AG09319 (cell line): ENCODE results near the gene ADAMTSL2.

ENCODE experiments used
- DNase-seq: peaks from one replicate; pipeline ENCODE4 v3.0.0-alpha.2; 2010; ENCODE audit warnings: low read depth; ENCODE audit errors: extremely low read depth
- TF ChIP-seq, protein P1 (sequence below): IDR thresholded peaks from 2 replicates; pipeline ENCODE4 v1.5.1; 2011; ENCODE audit warnings: low read depth, mild to moderate bottlenecking, inconsistent platforms, low read length, moderate library complexity

Gene ADAMTSL2

DNA sequence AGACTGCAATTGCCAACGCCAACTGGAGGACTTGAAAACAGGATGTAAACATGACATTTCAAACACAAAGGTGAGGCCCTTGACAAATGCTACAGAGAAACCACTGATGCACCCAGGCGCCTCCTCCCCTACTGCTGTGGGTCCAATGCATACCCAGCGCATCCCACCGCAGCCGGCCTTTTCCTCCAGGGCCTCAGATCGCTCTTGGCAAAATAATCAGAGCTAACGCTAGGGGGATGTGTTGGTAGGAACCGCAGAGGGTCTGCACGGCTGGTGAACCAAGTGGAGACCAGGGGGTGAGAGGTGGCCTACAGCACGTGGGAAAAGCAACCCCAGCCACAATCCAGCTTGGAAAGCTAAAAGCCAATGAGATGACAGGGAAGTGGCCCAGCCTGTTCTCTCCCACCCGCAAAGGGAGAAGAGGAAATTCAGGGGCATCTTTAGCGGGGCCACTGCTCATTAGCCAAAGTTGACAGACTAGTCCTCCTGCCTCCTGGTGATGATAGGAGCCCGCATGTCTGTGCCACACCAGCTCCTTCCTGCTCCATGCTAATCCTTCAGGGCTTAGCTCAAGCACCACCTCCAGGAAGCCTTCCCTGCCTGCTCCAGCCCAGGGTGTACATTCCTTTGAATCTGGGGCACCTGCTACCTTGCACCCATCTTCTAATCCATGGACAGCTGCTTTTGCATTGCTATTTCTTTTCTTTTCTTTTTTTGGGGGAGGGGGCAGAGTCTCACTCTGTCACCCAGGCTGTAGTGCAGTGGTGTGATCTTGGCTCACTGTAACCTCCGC lies 68.8 kb downstream of the ADAMTSL2 start:
- no peak for DNase-seq
- TF ChIP-seq, protein P1, sequence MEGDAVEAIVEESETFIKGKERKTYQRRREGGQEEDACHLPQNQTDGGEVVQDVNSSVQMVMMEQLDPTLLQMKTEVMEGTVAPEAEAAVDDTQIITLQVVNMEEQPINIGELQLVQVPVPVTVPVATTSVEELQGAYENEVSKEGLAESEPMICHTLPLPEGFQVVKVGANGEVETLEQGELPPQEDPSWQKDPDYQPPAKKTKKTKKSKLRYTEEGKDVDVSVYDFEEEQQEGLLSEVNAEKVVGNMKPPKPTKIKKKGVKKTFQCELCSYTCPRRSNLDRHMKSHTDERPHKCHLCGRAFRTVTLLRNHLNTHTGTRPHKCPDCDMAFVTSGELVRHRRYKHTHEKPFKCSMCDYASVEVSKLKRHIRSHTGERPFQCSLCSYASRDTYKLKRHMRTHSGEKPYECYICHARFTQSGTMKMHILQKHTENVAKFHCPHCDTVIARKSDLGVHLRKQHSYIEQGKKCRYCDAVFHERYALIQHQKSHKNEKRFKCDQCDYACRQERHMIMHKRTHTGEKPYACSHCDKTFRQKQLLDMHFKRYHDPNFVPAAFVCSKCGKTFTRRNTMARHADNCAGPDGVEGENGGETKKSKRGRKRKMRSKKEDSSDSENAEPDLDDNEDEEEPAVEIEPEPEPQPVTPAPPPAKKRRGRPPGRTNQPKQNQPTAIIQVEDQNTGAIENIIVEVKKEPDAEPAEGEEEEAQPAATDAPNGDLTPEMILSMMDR = no peak

DNA sequence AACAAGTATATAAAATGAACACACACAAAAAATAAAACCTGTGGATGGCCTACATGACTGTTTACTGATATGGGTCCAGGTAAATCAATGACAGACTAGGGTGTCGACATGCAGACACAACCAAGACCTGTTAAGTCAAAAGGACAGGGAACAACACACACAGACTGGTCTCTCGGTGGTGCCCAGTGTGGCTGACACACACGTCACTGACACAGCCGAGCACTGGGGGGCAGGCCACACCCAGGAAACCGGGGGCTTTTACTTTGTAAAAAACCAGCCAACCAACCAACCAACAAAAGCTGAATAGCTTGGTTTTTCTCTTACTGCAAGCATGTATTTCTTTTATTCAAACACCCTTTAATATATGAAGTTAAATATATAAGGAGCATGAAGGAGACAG lies 69.7 kb downstream of the ADAMTSL2 start:
- TF ChIP-seq, protein P1 = no peak
- DNase-seq = no peak

DNA sequence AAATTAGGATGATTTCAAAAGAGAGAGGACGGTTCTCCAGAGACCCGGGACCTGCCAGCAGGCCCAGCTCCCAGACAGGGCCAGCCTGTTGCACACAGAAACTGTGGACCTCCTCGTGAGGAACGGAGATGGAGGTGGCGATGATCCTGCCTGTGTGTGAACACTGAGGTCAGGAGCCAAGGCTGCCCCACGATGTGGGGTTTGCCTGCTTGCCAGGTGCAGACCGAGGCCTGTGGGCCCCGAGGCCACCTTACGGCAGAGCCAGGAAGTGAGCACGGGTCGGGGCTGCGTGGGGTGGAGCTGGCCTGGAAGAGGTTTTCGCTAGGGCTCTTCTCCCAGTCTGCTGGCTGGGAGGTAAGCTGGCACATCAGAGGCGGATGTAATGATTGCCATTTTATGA lies 70.4 kb downstream of the ADAMTSL2 start:
- DNase-seq = no peak

DNA sequence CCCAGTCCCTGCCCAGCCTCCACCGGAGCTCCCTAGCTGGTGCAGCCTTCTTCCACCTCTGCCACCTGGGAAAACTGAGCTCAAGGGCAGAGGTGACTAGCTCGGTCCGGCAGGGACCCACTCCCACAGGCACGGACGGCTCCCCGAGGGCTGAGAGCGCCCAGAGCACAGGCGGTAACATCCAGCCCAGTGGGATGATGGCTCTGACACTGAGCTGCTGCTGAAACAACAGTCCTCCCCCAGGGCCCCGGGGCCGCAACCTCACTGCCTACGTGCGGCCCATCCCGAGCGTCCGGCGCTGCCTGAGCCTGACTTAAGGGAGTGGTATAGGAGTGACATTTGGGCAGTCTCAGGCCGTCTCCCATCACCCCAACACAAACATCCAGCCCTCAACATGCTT lies 70.9 kb downstream of the ADAMTSL2 start:
- TF ChIP-seq, protein P1 = no peak
- no peak for DNase-seq

More for the DNA sequence above, 70.4 kb downstream of the ADAMTSL2 start:
- TF ChIP-seq, protein P1 = no peak

DNA sequence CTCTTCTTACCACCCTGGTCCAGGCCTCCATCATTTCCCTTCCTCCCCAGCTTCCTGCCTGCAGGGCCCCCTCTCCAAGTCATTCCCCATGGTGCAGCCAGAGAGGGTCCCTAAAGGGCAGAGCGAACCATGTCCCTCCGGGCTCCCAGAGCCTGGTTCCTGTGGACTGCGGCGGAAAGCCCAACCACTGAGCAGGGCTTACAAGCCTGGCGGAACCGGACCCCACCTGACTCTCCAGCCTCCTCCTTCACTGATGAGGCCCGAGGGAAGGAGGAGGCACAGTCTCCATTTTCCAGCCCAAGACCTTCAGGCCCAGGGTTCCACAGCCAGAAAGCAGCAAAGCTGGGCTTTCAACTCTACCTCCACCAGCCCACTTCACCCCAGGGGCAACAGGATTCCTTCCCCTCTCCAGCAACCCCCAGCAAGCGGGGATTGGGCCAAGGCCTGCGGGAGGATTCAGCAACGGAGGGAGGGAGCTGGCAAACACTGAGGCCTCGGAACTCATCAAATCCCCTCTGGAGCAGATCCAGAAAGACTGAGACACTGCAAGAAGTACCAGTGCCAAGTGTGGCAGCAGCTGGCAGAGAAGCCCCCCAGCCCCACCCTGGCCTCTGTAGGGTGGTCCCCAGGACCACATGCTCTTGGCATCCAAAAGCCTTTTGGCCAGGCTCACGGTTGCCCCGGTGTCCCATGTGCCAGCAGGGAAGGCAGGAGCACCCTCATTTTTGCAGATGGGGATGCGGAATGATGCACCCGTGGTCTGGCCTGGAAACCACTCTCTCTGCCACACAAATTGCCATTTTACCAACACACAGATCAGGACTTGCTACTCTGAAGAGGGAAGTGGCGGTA lies 71.6 kb downstream of the ADAMTSL2 start:
- TF ChIP-seq, protein P1 = no peak
- DNase-seq = no peak

DNA sequence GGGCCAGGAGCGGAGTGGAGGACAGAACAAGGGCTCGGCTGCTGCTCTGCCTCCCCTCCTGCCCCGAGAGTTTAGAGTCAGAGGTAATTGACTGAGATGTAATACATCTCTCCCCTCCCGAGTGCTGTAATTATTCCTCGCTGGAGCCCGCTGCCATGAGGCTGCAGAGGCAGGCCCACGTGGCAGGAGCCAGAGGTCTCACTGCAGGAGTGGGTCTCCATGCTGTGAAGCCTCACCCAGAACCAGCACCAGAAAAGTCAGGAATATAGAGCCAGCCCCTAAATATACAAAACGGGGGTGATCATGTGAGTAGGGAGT lies 72.2 kb downstream of the ADAMTSL2 start:
- DNase-seq = no peak
- TF ChIP-seq, protein P1 = no peak

DNA sequence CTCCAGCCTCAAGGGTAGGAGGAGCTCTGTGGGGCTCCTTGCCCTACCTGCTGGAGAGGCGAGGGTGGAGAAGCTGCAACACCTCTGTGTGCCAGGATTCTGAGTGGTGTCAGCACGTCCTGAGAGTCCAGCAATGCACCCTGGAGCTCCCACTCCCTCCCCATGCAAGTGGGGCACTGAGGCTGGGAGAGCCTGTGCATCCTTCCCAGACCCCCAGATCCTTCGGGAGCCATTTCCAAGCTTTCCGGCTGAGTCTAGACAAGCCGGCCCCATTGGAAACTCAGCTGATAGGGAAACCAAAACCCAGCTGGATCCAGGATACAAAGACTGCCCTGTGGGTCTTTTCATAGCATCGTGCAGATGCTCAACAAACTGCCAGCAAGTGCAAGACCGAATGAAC lies 72.9 kb downstream of the ADAMTSL2 start:
- no peak for DNase-seq
- TF ChIP-seq, protein P1 = no peak
